HepG2 (cell line): ENCODE measurements around the gene NPPC. TPM values are rescaled to one million over a fixed set of nuclear protein-coding genes. Genes with fewer than 3 reads are reported as not detected.

Experiments
- ATF7 ChIP-seq, 2 experiments: fragments of 450-650 bp in 1 of 2; sonication (generic) in 1 of 2; formaldehyde crosslinking in 1 of 2; IDR thresholded peaks; 2 replicates each; pipeline versions ENCODE4 v1.4.0 to v1.6.1; 2016 to 2020; ENCODE audit warnings: antibody characterized with exemption in 1 of 2, mild to moderate bottlenecking in 1 of 2, missing genetic modification reagents in 1 of 2
- CSRNP2 ChIP-seq: sonication (generic); formaldehyde crosslinking; conservative IDR thresholded peaks from 2 replicates; pipeline ENCODE4 v1.8.0; 2022; ENCODE audit warnings: low read depth, missing genetic modification reagents
- DMAP1 ChIP-seq: IDR thresholded peaks from 2 replicates; pipeline ENCODE4 v1.6.1; 2016
- FLYWCH1 ChIP-seq: sonication (generic); formaldehyde crosslinking; IDR thresholded peaks from 2 replicates; pipeline ENCODE4 v1.8.1; 2023; ENCODE audit warnings: mild to moderate bottlenecking, missing genetic modification reagents
- KDM2A ChIP-seq: sonication (generic); formaldehyde crosslinking; IDR thresholded peaks from 2 replicates; pipeline ENCODE4 v1.4.0; 2020; ENCODE audit warnings: low read depth, missing genetic modification reagents, borderline replicate concordance
- MED8 ChIP-seq: sonication (generic); formaldehyde crosslinking; IDR thresholded peaks from 2 replicates; pipeline ENCODE4 v1.8.1; 2023; ENCODE audit warnings: mild to moderate bottlenecking, missing genetic modification reagents; ENCODE audit not compliant: insufficient replicate concordance
- MTA1 ChIP-seq: sonication (generic); formaldehyde crosslinking; IDR thresholded peaks from 2 replicates; pipeline ENCODE4 v1.4.0; 2020; ENCODE audit warnings: missing genetic modification reagents, mild to moderate bottlenecking, borderline replicate concordance
- MXI1 ChIP-seq: IDR thresholded peaks from 3 replicates; pipeline ENCODE4 v1.6.1; 2012; ENCODE audit warnings: low read depth, low read length, inconsistent platforms, borderline replicate concordance
- NFYB ChIP-seq: sonication (generic); formaldehyde crosslinking; IDR thresholded peaks from 2 replicates; pipeline ENCODE4 v1.4.0; 2020; ENCODE audit warnings: missing genetic modification reagents
- PHF8 ChIP-seq: sonication (generic); formaldehyde crosslinking; IDR thresholded peaks from 2 replicates; pipeline ENCODE4 v1.5.0; 2020; ENCODE audit warnings: missing genetic modification reagents
- REPIN1 ChIP-seq: sonication (generic); formaldehyde crosslinking; IDR thresholded peaks from 2 replicates; pipeline ENCODE4 v1.8.0; 2022; ENCODE audit warnings: missing genetic modification reagents, low read depth, mild to moderate bottlenecking, borderline replicate concordance
- RFXAP ChIP-seq: sonication (generic); formaldehyde crosslinking; IDR thresholded peaks from 2 replicates; pipeline ENCODE4 v1.4.0; 2020; ENCODE audit warnings: missing genetic modification reagents, borderline replicate concordance
- SKIL ChIP-seq: sonication (generic); formaldehyde crosslinking; IDR thresholded peaks from 2 replicates; pipeline ENCODE4 v1.8.0; 2022; ENCODE audit warnings: missing genetic modification reagents, mild to moderate bottlenecking, moderate library complexity, borderline replicate concordance
- TP53 ChIP-seq: sonication (generic); formaldehyde crosslinking; conservative IDR thresholded peaks from 2 replicates; pipeline ENCODE4 v1.4.0; 2020; ENCODE audit warnings: missing genetic modification reagents
- ZFYVE20 ChIP-seq: sonication (generic); formaldehyde crosslinking; IDR thresholded peaks from 2 replicates; pipeline ENCODE4 v1.8.0; 2023; ENCODE audit warnings: low read depth, mild to moderate bottlenecking, moderate library complexity, missing genetic modification reagents, borderline replicate concordance
- ZNF235 ChIP-seq: sonication (generic); formaldehyde crosslinking; IDR thresholded peaks from 2 replicates; pipeline ENCODE4 v1.8.1; 2023; ENCODE audit warnings: mild to moderate bottlenecking, missing genetic modification reagents, borderline replicate concordance
- ZNF501 ChIP-seq: sonication (generic); formaldehyde crosslinking; IDR thresholded peaks from 2 replicates; pipeline ENCODE4 v1.5.1; 2020; ENCODE audit warnings: mild to moderate bottlenecking, moderate library complexity, missing genetic modification reagents
- ZNF713 ChIP-seq: sonication (generic); formaldehyde crosslinking; IDR thresholded peaks from 2 replicates; pipeline ENCODE4 v1.4.0; 2020; ENCODE audit warnings: mild to moderate bottlenecking, missing genetic modification reagents
- ZNF772 ChIP-seq: sonication (generic); formaldehyde crosslinking; IDR thresholded peaks from 2 replicates; pipeline ENCODE4 v1.5.0; 2020; ENCODE audit warnings: mild to moderate bottlenecking, missing genetic modification reagents
- ZSCAN25 ChIP-seq: sonication (generic); formaldehyde crosslinking; IDR thresholded peaks from 2 replicates; pipeline ENCODE4 v1.8.0; 2022; ENCODE audit warnings: mild to moderate bottlenecking, missing genetic modification reagents
- polyA plus RNA-seq, 8 experiments: library from polyadenylated mRNA; depleted of rRNA in 3 of 8; stranded (reverse) in 7 of 8; unstranded in 1 of 8; fragments of >200 nt; fragmentation: Illumina TruSeq in 4 of 8; extraction: Trizol in 4 of 8; gene quantifications; 2 replicates each; pipeline versions ENCODE4 v1.2.1 to v1.2.3, GENCODE V29; 2011 to 2016; ENCODE audit warnings: low read depth in 4 of 8, missing spikeins in 1 of 8, mixed read lengths in 1 of 8; ENCODE audit not compliant: insufficient read depth in 1 of 8
- total RNA-seq, 5 experiments: library from RNA; depleted of rRNA; stranded (reverse); fragments of >200 nt; fragmentation: Illumina TruSeq; extraction: Trizol; gene quantifications; 2 replicates each; pipeline ENCODE4 v1.2.3, GENCODE V29; 2016; ENCODE audit warnings: low read depth in 1 of 5
- TF ChIP-seq, protein P1 (sequence below): sonication (generic); formaldehyde crosslinking; IDR thresholded peaks from 2 replicates; pipeline ENCODE4 v1.5.0; 2020; ENCODE audit warnings: missing genetic modification reagents, mild to moderate bottlenecking, borderline replicate concordance
- TF ChIP-seq, protein P2 (sequence below): sonication (generic); IDR thresholded peaks from 2 replicates; pipeline ENCODE4 v1.6.1; 2016; ENCODE audit warnings: low read depth, borderline replicate concordance

Gene NPPC
- total and polyA plus RNA-seq, 2 of the 13 experiments (the other 11 are each of a cell fraction or from before 2014, with no cell fraction given): 0.11 TPM; not detected in 1

GRCh38 chr2:231961349-231962166 lies 35.4 kb upstream of the NPPC start, which contains the start of gene DIS3L2 (continued):
- TF ChIP-seq, protein P1, sequence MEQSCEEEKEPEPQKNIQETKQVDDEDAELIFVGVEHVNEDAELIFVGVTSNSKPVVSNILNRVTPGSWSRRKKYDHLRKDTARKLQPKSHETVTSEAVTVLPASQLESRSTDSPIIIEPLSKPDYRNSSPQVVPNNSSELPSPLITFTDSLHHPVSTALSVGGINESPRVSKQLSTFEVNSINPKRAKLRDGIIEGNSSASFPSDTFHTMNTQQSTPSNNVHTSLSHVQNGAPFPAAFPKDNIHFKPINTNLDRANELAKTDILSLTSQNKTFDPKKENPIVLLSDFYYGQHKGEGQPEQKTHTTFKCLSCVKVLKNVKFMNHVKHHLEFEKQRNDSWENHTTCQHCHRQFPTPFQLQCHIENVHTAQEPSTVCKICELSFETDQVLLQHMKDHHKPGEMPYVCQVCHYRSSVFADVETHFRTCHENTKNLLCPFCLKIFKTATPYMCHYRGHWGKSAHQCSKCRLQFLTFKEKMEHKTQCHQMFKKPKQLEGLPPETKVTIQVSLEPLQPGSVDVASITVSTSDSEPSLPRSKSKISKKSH: peak; percentile 78
- TF ChIP-seq ATF7 (IDR thresholded peaks at IDR 0.05) (no peak), ATF7 (CRISPR knock-in tag; IDR thresholded peaks at IDR 0.05) (peak; percentile 66; the same call in 1 of the 2 replicates), ZNF235 (CRISPR knock-in tag) (peak; percentile 93; the same call in 1 of the 2 replicates), NFYB (CRISPR knock-in tag) (peak; percentile 19; the same call in 1 of the 2 replicates), MXI1 (peak; percentile 69; the same call in 2 of the 3 replicates), DMAP1 (CRISPR knock-in tag) (peak; percentile 97), ZNF772 (CRISPR knock-in tag) (peak; percentile 90), RFXAP (peak; percentile 96), ZSCAN25 (CRISPR knock-in tag) (no peak), MED8 (CRISPR knock-in tag) (peak; percentile 63), CSRNP2 (CRISPR knock-in tag) (0 out of 2 replicates have a peak, but pooled peaks have one; percentile 11), TP53 (CRISPR knock-in tag) (0 out of 2 replicates have a peak, but pooled peaks have one; percentile 46), MTA1 (peak; percentile 91; the same call in 1 of the 2 replicates), PHF8 (CRISPR knock-in tag) (peak; percentile 99), SKIL (CRISPR knock-in tag) (no peak), ZNF713 (CRISPR knock-in tag) (no peak; the same call in 1 of the 2 replicates), ZFYVE20 (CRISPR knock-in tag) (0 out of 2 replicates have a peak, but pooled peaks have one; percentile 66), ZNF501 (CRISPR knock-in tag) (peak; percentile 98), REPIN1 (peak; percentile 98), FLYWCH1 (CRISPR knock-in tag) (0 out of 2 replicates have a peak, but pooled peaks have one; percentile 65), KDM2A (CRISPR knock-in tag) (peak; percentile 99)
- TF ChIP-seq, protein P2, sequence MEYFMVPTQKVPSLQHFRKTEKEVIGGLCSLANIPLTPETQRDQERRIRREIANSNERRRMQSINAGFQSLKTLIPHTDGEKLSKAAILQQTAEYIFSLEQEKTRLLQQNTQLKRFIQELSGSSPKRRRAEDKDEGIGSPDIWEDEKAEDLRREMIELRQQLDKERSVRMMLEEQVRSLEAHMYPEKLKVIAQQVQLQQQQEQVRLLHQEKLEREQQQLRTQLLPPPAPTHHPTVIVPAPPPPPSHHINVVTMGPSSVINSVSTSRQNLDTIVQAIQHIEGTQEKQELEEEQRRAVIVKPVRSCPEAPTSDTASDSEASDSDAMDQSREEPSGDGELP: peak; percentile 46; the same call in 1 of the 2 replicates
